Fibroblast of lung (primary cell): ENCODE results near the gene DCAF10. TPM values are rescaled to one million over a fixed set of nuclear protein-coding genes. Genes with fewer than 3 reads are reported as not detected.

Experiments
- DNase-seq, 2 donors: peaks; one replicate each; pipeline versions ENCODE4 v3.0.0 to v3.0.0-alpha.2; 2010; ENCODE audit warnings: low read depth in 2 of 2
- H2AFZ ChIP-seq: 2 replicates; pipeline ENCODE4 v1.5.1; 2012; ENCODE audit warnings: low read length, control low read depth, inconsistent platforms
- H3K27ac ChIP-seq: 2 replicates; pipeline ENCODE4 v1.5.1; 2011; ENCODE audit warnings: low read length, control low read depth; ENCODE audit not compliant: insufficient read depth
- H3K27me3 ChIP-seq: 2 replicates; pipeline ENCODE4 v1.5.1; 2011; ENCODE audit warnings: mild to moderate bottlenecking, low read length; ENCODE audit not compliant: control insufficient read depth, insufficient read depth
- H3K36me3 ChIP-seq: 2 replicates; pipeline ENCODE4 v1.5.1; 2011; ENCODE audit warnings: low read length; ENCODE audit not compliant: control insufficient read depth, insufficient read depth
- H3K4me1 ChIP-seq: 2 replicates; pipeline ENCODE4 v1.5.1; 2011; ENCODE audit warnings: low read length; ENCODE audit not compliant: control insufficient read depth, insufficient read depth; ENCODE audit errors: extremely low read depth
- H3K4me2 ChIP-seq: 2 replicates; pipeline ENCODE4 v1.5.1; 2011; ENCODE audit warnings: low read length, control low read depth; ENCODE audit not compliant: insufficient read depth; ENCODE audit errors: extremely low read depth
- H3K4me3 ChIP-seq, 4 experiments: fragments of 200-600 bp in 1 of 4; sonication (generic) in 1 of 4; replicated peaks in 1 of 4; 2 replicates each; pipeline ENCODE4 v1.5.1; 2011 to 2016; ENCODE audit warnings: low read length in 4 of 4, low read depth in 3 of 4, mild to moderate bottlenecking in 3 of 4, control low read depth in 2 of 4, inconsistent platforms in 1 of 4, mixed read lengths in 1 of 4; ENCODE audit not compliant: insufficient read depth in 1 of 4; ENCODE audit errors: control extremely low read depth in 1 of 4
- H3K79me2 ChIP-seq: 2 replicates; pipeline ENCODE4 v1.5.1; 2012; ENCODE audit warnings: mild to moderate bottlenecking, low read length, inconsistent platforms; ENCODE audit not compliant: control insufficient read depth, insufficient read depth
- H3K9ac ChIP-seq: 2 replicates; pipeline ENCODE4 v1.5.1; 2011; ENCODE audit warnings: mild to moderate bottlenecking, low read length, control low read depth; ENCODE audit not compliant: insufficient read depth
- H3K9me3 ChIP-seq: 2 replicates; pipeline ENCODE4 v1.5.1; 2012; ENCODE audit warnings: low read depth, low read length; ENCODE audit not compliant: control insufficient read depth, insufficient read depth
- H4K20me1 ChIP-seq: 2 replicates; pipeline ENCODE4 v1.5.1; 2011; ENCODE audit warnings: low read length; ENCODE audit not compliant: control insufficient read depth, insufficient read depth; ENCODE audit errors: extremely low read depth
- CTCF ChIP-seq, 2 donors: IDR thresholded peaks in 1 of 2; conservative IDR thresholded peaks in 1 of 2; 1 replicate in 1 of 2; 2 replicates in 1 of 2; pipeline ENCODE4 v1.5.1; 2011 to 2012; ENCODE audit warnings: low read length in 2 of 2, control low read depth in 1 of 2, inconsistent platforms in 1 of 2, low read depth in 1 of 2, mild to moderate bottlenecking in 1 of 2
- EZH2 ChIP-seq: IDR thresholded peaks from 2 replicates; pipeline ENCODE4 v1.5.1; 2012; ENCODE audit warnings: low read length, control low read depth, mild to moderate bottlenecking; ENCODE audit errors: missing control alignments
- polyA plus RNA-seq, 2 donors: library from polyadenylated mRNA; depleted of rRNA in 1 of 2; stranded (reverse) in 1 of 2; unstranded in 1 of 2; fragments of >200 nt; gene quantifications; 2 replicates each; pipeline ENCODE4 v1.2.1, GENCODE V29; 2011 to 2012; ENCODE audit warnings: missing spikeins in 1 of 2
- total RNA-seq: library from RNA; depleted of rRNA; stranded (reverse); fragments of >200 nt; gene quantifications from 2 replicates; pipeline ENCODE4 v1.2.1, GENCODE V29; 2014

Gene DCAF10
- total and polyA plus RNA-seq, 2 donors (not counting 1 experiment from before 2014, with no cell fraction given): 26.6 to 33.5 TPM

GRCh38 chr9:37902131-37902530, 101.5 kb downstream of the DCAF10 start:
- Histone ChIP-seq H3K36me3 (no peaks in the 10 kb centered on the region), H3K9me3 (no peaks in the 10 kb centered on the region), H4K20me1 (no peaks in the 10 kb centered on the region), H3K79me2 (peaks cover 36% of the 10 kb centered on the region), H3K27ac (no peak overlapping the region), H3K4me2 (peak overlapping the region; percentile 84), H3K27me3 (no peaks in the 10 kb centered on the region), H3K4me1 (peaks cover 18% of the 10 kb centered on the region), H3K4me3 (peak overlapping the region; percentile 66 to 87 (median 76)), H3K9ac (no peak overlapping the region), H2AFZ (no peak overlapping the region)
- no peak for TF ChIP-seq EZH2
- no peak for TF ChIP-seq CTCF (conservative IDR thresholded peaks at IDR 0.05 in 1 of 2, IDR thresholded peaks at IDR 0.05 in 1 of 2; ENCODE audit: low read depth in 1 of 2, low read length in 2 of 2)
- no peak for DNase-seq

GRCh38 chr9:37902796-37903646, 102.4 kb downstream of the DCAF10 start:
- Histone ChIP-seq H3K9me3 (no peaks in the 10 kb centered on the region), H4K20me1 (no peaks in the 10 kb centered on the region), H3K4me2 (peak overlapping the region; percentile 84), H2AFZ (peak overlapping the region; percentile 31), H3K79me2 (peaks cover 36% of the 10 kb centered on the region), H3K27me3 (no peaks in the 10 kb centered on the region), H3K27ac (peak overlapping the region; percentile 48), H3K4me1 (peaks cover 15% of the 10 kb centered on the region), H3K36me3 (no peaks in the 10 kb centered on the region), H3K9ac (peak overlapping the region; percentile 79), H3K4me3 (peak overlapping the region; percentile 66 to 87 (median 76))
- peak; percentile 51 to 62 for DNase-seq
- TF ChIP-seq CTCF (conservative IDR thresholded peaks at IDR 0.05 in 1 of 2, IDR thresholded peaks at IDR 0.05 in 1 of 2; ENCODE audit: low read depth in 1 of 2, low read length in 2 of 2): no peak
- TF ChIP-seq EZH2: no peak

GRCh38 chr9:37903647-37904444, 103.2 kb downstream of the DCAF10 start, which contains the start of gene SLC25A51:
SLC25A51 (minus strand) TSS chr9:37904127; CDS start chr9:37888550, 15,577 bp downstream.
- Histone ChIP-seq H3K9ac (peak within 1 kb of the TSS; percentile 79), H3K9me3 (no peaks in the 10 kb centered on the region), H3K27me3 (no peaks in the 10 kb centered on the region), H3K36me3 (no peaks in the 10 kb centered on the region), H3K4me1 (peaks cover 11% of the 10 kb centered on the region), H3K79me2 (peaks cover 36% of the 10 kb centered on the region), H3K4me2 (peak within 1 kb of the TSS; percentile 98), H3K27ac (peak within 1 kb of the TSS; percentile 48), H2AFZ (peak within 1 kb of the TSS; percentile 80), H4K20me1 (no peaks in the 10 kb centered on the region), H3K4me3 (peak within 1 kb of the TSS; percentile 66 to 87 (median 76))
- DNase-seq: peak; percentile 86 to 93
- TF ChIP-seq CTCF (conservative IDR thresholded peaks at IDR 0.05 in 1 of 2, IDR thresholded peaks at IDR 0.05 in 1 of 2; ENCODE audit: low read depth in 1 of 2, low read length in 2 of 2) (peak; percentile 94), EZH2 (no peak)
